K562 (cell line): ENCODE measurements around the gene THADA.

Experiments
- NR2C2 ChIP-seq, 2 experiments: fragments of 200-800 bp in 1 of 2; sonication (Bioruptor generic) in 1 of 2; sonication (generic) in 1 of 2; formaldehyde crosslinking in 1 of 2; IDR thresholded peaks; 2 replicates each; pipeline versions ENCODE4 v1.6.1 to v1.8.0; 2016 to 2022; ENCODE audit warnings: mild to moderate bottlenecking in 1 of 2, missing compliant biosample characterization in 1 of 2, missing genetic modification characterization in 1 of 2, missing genetic modification reagents in 1 of 2
- SRSF1 ChIP-seq: fragments of 200-400 bp; formaldehyde crosslinking; IDR thresholded peaks from 2 replicates; pipeline ENCODE4 v1.6.1; 2017; ENCODE audit warnings: mild to moderate bottlenecking, low read depth, low read length, moderate library complexity
- ZNF644 ChIP-seq: fragments of 200-800 bp; sonication (Bioruptor generic); IDR thresholded peaks from 2 replicates; pipeline ENCODE4 v1.6.1; 2016; ENCODE audit warnings: low read depth, missing genetic modification characterization, missing compliant biosample characterization
- TF ChIP-seq, protein P1 (sequence below): sonication (generic); formaldehyde crosslinking; IDR thresholded peaks from 2 replicates; pipeline ENCODE4 v1.9.0; 2022; ENCODE audit warnings: mild to moderate bottlenecking, missing genetic modification reagents
- TF ChIP-seq, protein P2 (sequence below): IDR thresholded peaks from 2 replicates; pipeline ENCODE4 v1.6.1; 2014; ENCODE audit warnings: antibody characterized with exemption
- TF ChIP-seq, protein P3 (sequence below), 3 experiments: IDR thresholded peaks in 2 of 3; conservative IDR thresholded peaks in 1 of 3; 2 replicates each; pipeline ENCODE4 v1.5.1; 2011 to 2012; ENCODE audit warnings: low read length in 3 of 3, mild to moderate bottlenecking in 3 of 3, control low read depth in 2 of 3, improper control_type of control experiment in 1 of 3, inconsistent platforms in 1 of 3, low read depth in 1 of 3, mixed read lengths in 1 of 3, moderate library complexity in 1 of 3; ENCODE audit not compliant: insufficient read depth in 2 of 3
- TF ChIP-seq, protein P4 (sequence below): fragments of 450-650 bp; formaldehyde crosslinking; IDR thresholded peaks from 2 replicates; pipeline ENCODE4 v1.4.0; 2022; ENCODE audit warnings: missing genetic modification characterization

DNA sequence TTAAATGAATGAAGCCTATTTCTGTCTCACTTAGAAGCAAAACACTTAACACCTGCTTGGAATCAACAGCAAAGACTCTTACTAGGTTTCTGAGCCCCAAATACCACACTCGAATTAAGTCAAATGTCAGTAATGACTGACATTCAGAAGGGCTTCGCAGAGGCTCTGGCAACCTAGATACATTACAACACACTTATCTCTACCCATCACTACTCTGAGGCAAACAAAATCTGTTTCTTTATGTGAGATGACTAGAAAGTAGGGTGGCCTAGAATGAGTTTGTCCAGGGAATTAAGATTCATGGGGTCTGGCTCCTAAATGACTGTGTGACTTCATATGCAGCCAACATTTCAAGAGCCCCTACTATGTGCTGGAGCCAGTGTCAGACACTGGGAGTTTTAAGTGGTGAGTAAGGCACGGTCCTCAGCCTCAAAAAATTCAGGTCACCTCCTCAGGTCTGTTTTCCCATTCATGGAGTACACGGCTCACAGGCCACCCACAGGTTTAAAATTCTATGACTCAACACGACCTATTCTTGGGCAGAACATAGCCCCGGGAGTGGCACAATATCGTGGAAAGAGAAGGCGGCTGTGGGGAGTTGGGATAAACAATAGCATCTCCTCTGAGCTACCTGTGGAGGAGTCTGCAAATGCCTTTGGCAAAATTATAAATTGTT is 219.2 kb downstream of the THADA start:
- no peak for TF ChIP-seq SRSF1
- TF ChIP-seq, protein P1, sequence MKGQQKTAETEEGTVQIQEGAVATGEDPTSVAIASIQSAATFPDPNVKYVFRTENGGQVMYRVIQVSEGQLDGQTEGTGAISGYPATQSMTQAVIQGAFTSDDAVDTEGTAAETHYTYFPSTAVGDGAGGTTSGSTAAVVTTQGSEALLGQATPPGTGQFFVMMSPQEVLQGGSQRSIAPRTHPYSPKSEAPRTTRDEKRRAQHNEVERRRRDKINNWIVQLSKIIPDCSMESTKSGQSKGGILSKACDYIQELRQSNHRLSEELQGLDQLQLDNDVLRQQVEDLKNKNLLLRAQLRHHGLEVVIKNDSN (CRISPR knock-in tag), result no peak
- no peak for TF ChIP-seq ZNF644
- TF ChIP-seq, protein P2, sequence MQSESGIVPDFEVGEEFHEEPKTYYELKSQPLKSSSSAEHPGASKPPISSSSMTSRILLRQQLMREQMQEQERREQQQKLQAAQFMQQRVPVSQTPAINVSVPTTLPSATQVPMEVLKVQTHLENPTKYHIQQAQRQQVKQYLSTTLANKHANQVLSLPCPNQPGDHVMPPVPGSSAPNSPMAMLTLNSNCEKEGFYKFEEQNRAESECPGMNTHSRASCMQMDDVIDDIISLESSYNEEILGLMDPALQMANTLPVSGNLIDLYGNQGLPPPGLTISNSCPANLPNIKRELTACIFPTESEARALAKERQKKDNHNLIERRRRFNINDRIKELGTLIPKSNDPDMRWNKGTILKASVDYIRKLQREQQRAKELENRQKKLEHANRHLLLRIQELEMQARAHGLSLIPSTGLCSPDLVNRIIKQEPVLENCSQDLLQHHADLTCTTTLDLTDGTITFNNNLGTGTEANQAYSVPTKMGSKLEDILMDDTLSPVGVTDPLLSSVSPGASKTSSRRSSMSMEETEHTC, result no peak
- no peak for TF ChIP-seq NR2C2 (CRISPR knock-in tag; IDR thresholded peaks at IDR 0.05)
- TF ChIP-seq NR2C2 (tag; IDR thresholded peaks at IDR 0.05), result no peak
- TF ChIP-seq, protein P3, sequence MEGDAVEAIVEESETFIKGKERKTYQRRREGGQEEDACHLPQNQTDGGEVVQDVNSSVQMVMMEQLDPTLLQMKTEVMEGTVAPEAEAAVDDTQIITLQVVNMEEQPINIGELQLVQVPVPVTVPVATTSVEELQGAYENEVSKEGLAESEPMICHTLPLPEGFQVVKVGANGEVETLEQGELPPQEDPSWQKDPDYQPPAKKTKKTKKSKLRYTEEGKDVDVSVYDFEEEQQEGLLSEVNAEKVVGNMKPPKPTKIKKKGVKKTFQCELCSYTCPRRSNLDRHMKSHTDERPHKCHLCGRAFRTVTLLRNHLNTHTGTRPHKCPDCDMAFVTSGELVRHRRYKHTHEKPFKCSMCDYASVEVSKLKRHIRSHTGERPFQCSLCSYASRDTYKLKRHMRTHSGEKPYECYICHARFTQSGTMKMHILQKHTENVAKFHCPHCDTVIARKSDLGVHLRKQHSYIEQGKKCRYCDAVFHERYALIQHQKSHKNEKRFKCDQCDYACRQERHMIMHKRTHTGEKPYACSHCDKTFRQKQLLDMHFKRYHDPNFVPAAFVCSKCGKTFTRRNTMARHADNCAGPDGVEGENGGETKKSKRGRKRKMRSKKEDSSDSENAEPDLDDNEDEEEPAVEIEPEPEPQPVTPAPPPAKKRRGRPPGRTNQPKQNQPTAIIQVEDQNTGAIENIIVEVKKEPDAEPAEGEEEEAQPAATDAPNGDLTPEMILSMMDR (IDR thresholded peaks at IDR 0.05 in 2 of 3, conservative IDR thresholded peaks at IDR 0.05 in 1 of 3; ENCODE audit: insufficient read depth in 2 of 3, low read depth in 1 of 3, low read length in 3 of 3), result no peak
- TF ChIP-seq, protein P4, sequence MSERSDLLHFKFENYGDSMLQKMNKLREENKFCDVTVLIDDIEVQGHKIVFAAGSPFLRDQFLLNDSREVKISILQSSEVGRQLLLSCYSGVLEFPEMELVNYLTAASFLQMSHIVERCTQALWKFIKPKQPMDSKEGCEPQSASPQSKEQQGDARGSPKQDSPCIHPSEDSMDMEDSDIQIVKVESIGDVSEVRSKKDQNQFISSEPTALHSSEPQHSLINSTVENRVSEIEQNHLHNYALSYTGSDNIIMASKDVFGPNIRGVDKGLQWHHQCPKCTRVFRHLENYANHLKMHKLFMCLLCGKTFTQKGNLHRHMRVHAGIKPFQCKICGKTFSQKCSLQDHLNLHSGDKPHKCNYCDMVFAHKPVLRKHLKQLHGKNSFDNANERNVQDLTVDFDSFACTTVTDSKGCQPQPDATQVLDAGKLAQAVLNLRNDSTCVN, result no peak
